ENCODE data around the gene RABGEF1.
"Not testable (repeated sequence)": the region's sequence is repeated elsewhere in the genome, so short reads cannot be mapped to it uniquely, and the experiment has no call there.

The RABGEF1 gene

GRCh38 chr7:66847523-66847855 is 107.0 kb downstream of the RABGEF1 start:
- not testable (repeated sequence) for H2BK12ac ChIP-seq (ENCODE audit: low read length); H3K9ac ChIP-seq (ENCODE audit: low read length); H3K4ac ChIP-seq (ENCODE audit: low read depth, low read length); H4K8ac ChIP-seq (ENCODE audit: low read depth, low read length); H3K27ac ChIP-seq (ENCODE audit: low read depth, low read length); H2BK120ac ChIP-seq (ENCODE audit: insufficient read depth, low read length, poor library complexity); H3K18ac ChIP-seq (ENCODE audit: low read length); H2AFZ ChIP-seq (ENCODE audit: insufficient read depth, low read length, poor library complexity); H3K4me2 ChIP-seq (ENCODE audit: low read length); DNase-seq; H2BK5ac ChIP-seq (ENCODE audit: low read depth, low read length, poor library complexity); H4K91ac ChIP-seq (ENCODE audit: low read depth, low read length); H3K4me1 ChIP-seq (ENCODE audit: control insufficient read depth in 1 of 2, insufficient read depth in 2 of 2, low read length in 2 of 2); H4K12ac ChIP-seq (ENCODE audit: low read depth, low read length); H3K23ac ChIP-seq (ENCODE audit: low read length); H3K9me3 ChIP-seq (ENCODE audit: insufficient read depth, low read depth, low read length); H2AK5ac ChIP-seq (ENCODE audit: low read length); H3K36me3 ChIP-seq (ENCODE audit: control insufficient read depth in 1 of 2, insufficient read depth in 2 of 2, low read length in 2 of 2); H3K14ac ChIP-seq (ENCODE audit: low read length); H3K27me3 ChIP-seq (ENCODE audit: insufficient read depth, low read length); H3K79me1 ChIP-seq (ENCODE audit: low read length); H3K79me2 ChIP-seq (ENCODE audit: control insufficient read depth, insufficient read depth, low read length, poor library complexity); H3K4me3 ChIP-seq (ENCODE audit: low read depth, low read length)
- no CpG with 5 or more reads among the region's 2 CpGs for WGBS (ENCODE audit: extremely low coverage, insufficient coverage, insufficient read length)

GRCh38 chr7:66847879-66848790 is 107.6 kb downstream of the RABGEF1 start:
- WGBS (ENCODE audit: extremely low coverage, insufficient coverage, insufficient read length), result no CpG with 5 or more reads among the region's 9 CpGs
- Histone ChIP-seq H3K14ac (ENCODE audit: low read length) (no peak overlapping the region), H3K4me3 (ENCODE audit: low read depth, low read length) (no peak overlapping the region)

GRCh38 chr7:66859339-66859738 is 118.8 kb downstream of the RABGEF1 start:
- H3K14ac ChIP-seq (ENCODE audit: low read length), result no peak overlapping the region
- no peak overlapping the region for H2BK12ac ChIP-seq (ENCODE audit: low read length)
- no peak overlapping the region for H4K91ac ChIP-seq (ENCODE audit: low read depth, low read length)
- no peak overlapping the region for H3K4ac ChIP-seq (ENCODE audit: low read depth, low read length)
- peaks cover 6 to 10% of the 10 kb centered on the region in 2 experiments for H3K36me3 ChIP-seq (ENCODE audit: control insufficient read depth in 1 of 2, insufficient read depth in 2 of 2, low read length in 2 of 2)
- no peaks in the 10 kb centered on the region for H3K9me3 ChIP-seq (ENCODE audit: insufficient read depth, low read depth, low read length)
- DNase-seq, result no peak
- no peaks in the 10 kb centered on the region for H3K4me1 ChIP-seq (ENCODE audit: control insufficient read depth in 1 of 2, insufficient read depth in 2 of 2, low read length in 2 of 2)
- no peak overlapping the region for H3K9ac ChIP-seq (ENCODE audit: low read length)
- H3K4me3 ChIP-seq (ENCODE audit: low read depth, low read length), result no peak overlapping the region
- H3K27ac ChIP-seq (ENCODE audit: low read depth, low read length), result no peak overlapping the region
- no peak overlapping the region for H2AFZ ChIP-seq (ENCODE audit: insufficient read depth, low read length, poor library complexity)
- H4K8ac ChIP-seq (ENCODE audit: low read depth, low read length), result no peak overlapping the region
- H3K23ac ChIP-seq (ENCODE audit: low read length), result no peak overlapping the region
- H3K79me1 ChIP-seq (ENCODE audit: low read length), result no peaks in the 10 kb centered on the region
- H4K12ac ChIP-seq (ENCODE audit: low read depth, low read length), result no peak overlapping the region
- H3K79me2 ChIP-seq (ENCODE audit: control insufficient read depth, insufficient read depth, low read length, poor library complexity), result no peaks in the 10 kb centered on the region
- no CpG with 5 or more reads among the region's 1 CpG for WGBS (ENCODE audit: extremely low coverage, insufficient coverage, insufficient read length)
- no peaks in the 10 kb centered on the region for H3K27me3 ChIP-seq (ENCODE audit: insufficient read depth, low read length)
- H2AK5ac ChIP-seq (ENCODE audit: low read length), result no peak overlapping the region
- no peak overlapping the region for H3K18ac ChIP-seq (ENCODE audit: low read length)
- H2BK5ac ChIP-seq (ENCODE audit: low read depth, low read length, poor library complexity), result no peak overlapping the region
- H2BK120ac ChIP-seq (ENCODE audit: insufficient read depth, low read length, poor library complexity), result no peak overlapping the region
- H3K4me2 ChIP-seq (ENCODE audit: low read length), result no peak overlapping the region

More at GRCh38 chr7:66847879-66848790, 107.6 kb downstream of the RABGEF1 start:
- H2BK5ac ChIP-seq (ENCODE audit: low read depth, low read length, poor library complexity), result no peak overlapping the region
- H3K9me3 ChIP-seq (ENCODE audit: insufficient read depth, low read depth, low read length), result no peaks in the 10 kb centered on the region
- H3K27ac ChIP-seq (ENCODE audit: low read depth, low read length), result no peak overlapping the region
- H3K23ac ChIP-seq (ENCODE audit: low read length), result no peak overlapping the region
- H3K27me3 ChIP-seq (ENCODE audit: insufficient read depth, low read length), result no peaks in the 10 kb centered on the region
- H4K8ac ChIP-seq (ENCODE audit: low read depth, low read length), result no peak overlapping the region
- H3K36me3 ChIP-seq (ENCODE audit: control insufficient read depth in 1 of 2, insufficient read depth in 2 of 2, low read length in 2 of 2), result no peaks in the 10 kb centered on the region
- H3K4me2 ChIP-seq (ENCODE audit: low read length), result no peak overlapping the region
- peaks cover 7% of the 10 kb centered on the region for H3K79me2 ChIP-seq (ENCODE audit: control insufficient read depth, insufficient read depth, low read length, poor library complexity)
- H4K12ac ChIP-seq (ENCODE audit: low read depth, low read length), result no peak overlapping the region
- H2AFZ ChIP-seq (ENCODE audit: insufficient read depth, low read length, poor library complexity), result no peak overlapping the region
- H3K4ac ChIP-seq (ENCODE audit: low read depth, low read length), result no peak overlapping the region
- no peak overlapping the region for H2BK120ac ChIP-seq (ENCODE audit: insufficient read depth, low read length, poor library complexity)
- no peak overlapping the region for H2AK5ac ChIP-seq (ENCODE audit: low read length)
- H3K18ac ChIP-seq (ENCODE audit: low read length), result no peak overlapping the region
- peaks cover 0 to 9% of the 10 kb centered on the region in 2 experiments for H3K4me1 ChIP-seq (ENCODE audit: control insufficient read depth in 1 of 2, insufficient read depth in 2 of 2, low read length in 2 of 2)
- H2BK12ac ChIP-seq (ENCODE audit: low read length), result no peak overlapping the region
- no peak overlapping the region for H4K91ac ChIP-seq (ENCODE audit: low read depth, low read length)
- peaks cover 10% of the 10 kb centered on the region for H3K79me1 ChIP-seq (ENCODE audit: low read length)
- no peak overlapping the region for H3K9ac ChIP-seq (ENCODE audit: low read length)
- DNase-seq, result peak; percentile 16 to 34

- Histone ChIP-seq H4K8ac (ENCODE audit: low read depth, low read length) (no peak overlapping the region), H4K12ac (ENCODE audit: low read depth, low read length) (no peak overlapping the region), H2AFZ (ENCODE audit: insufficient read depth, low read length, poor library complexity) (no peak overlapping the region), H3K79me2 (ENCODE audit: control insufficient read depth, insufficient read depth, low read length, poor library complexity) (no peaks in the 10 kb centered on the region), H3K4me1 (ENCODE audit: control insufficient read depth in 1 of 2, insufficient read depth in 2 of 2, low read length in 2 of 2) (no peaks in the 10 kb centered on the region), H4K91ac (ENCODE audit: low read depth, low read length) (no peak overlapping the region), H3K27me3 (ENCODE audit: insufficient read depth, low read length) (no peaks in the 10 kb centered on the region), H3K14ac (ENCODE audit: low read length) (no peak overlapping the region), H3K79me1 (ENCODE audit: low read length) (no peaks in the 10 kb centered on the region), H3K23ac (ENCODE audit: low read length) (no peak overlapping the region), H2BK5ac (ENCODE audit: low read depth, low read length, poor library complexity) (no peak overlapping the region), H3K4me2 (ENCODE audit: low read length) (no peak overlapping the region), H2BK120ac (ENCODE audit: insufficient read depth, low read length, poor library complexity) (no peak overlapping the region), H2AK5ac (ENCODE audit: low read length) (no peak overlapping the region), H2BK12ac (ENCODE audit: low read length) (no peak overlapping the region), H3K4ac (ENCODE audit: low read depth, low read length) (no peak overlapping the region), H3K9ac (ENCODE audit: low read length) (no peak overlapping the region), H3K4me3 (ENCODE audit: low read depth, low read length) (no peak overlapping the region), H3K9me3 (ENCODE audit: insufficient read depth, low read depth, low read length) (no peaks in the 10 kb centered on the region), H3K36me3 (ENCODE audit: control insufficient read depth in 1 of 2, insufficient read depth in 2 of 2, low read length in 2 of 2) (peaks cover 6 to 10% of the 10 kb centered on the region in 2 experiments), H3K18ac (ENCODE audit: low read length) (no peak overlapping the region), H3K27ac (ENCODE audit: low read depth, low read length) (no peak overlapping the region)
- WGBS (ENCODE audit: extremely low coverage, insufficient coverage, insufficient read length), result no CpG with 5 or more reads among the region's 10 CpGs
- DNase-seq, result no peak
Measured at GRCh38 chr7:66859794-66860645, 119.5 kb downstream of the RABGEF1 start.

Measured in trophoblast cell (in vitro differentiated cells and primary cell).